Keratinocyte (primary cell): ENCODE data around the gene COPA. TPM values are rescaled to one million over a fixed set of nuclear protein-coding genes. Genes with fewer than 3 reads are reported as not detected.

ENCODE experiments used
- DNase-seq: peaks from one replicate; pipeline ENCODE4 v3.0.0-alpha.2; 2011; ENCODE audit warnings: low read depth, missing footprints, low spot score
- FAIRE-seq: peaks from 2 replicates; lab custom pipeline; 2011; peaks lifted over from hg19 to GRCh38; lab: Jason Lieb, UNC
- H2AFZ ChIP-seq: 2 replicates; pipeline ENCODE4 v1.6.0; 2012; ENCODE audit warnings: low read length, control low read depth, inconsistent platforms; ENCODE audit not compliant: control insufficient read depth
- H3K27ac ChIP-seq: 2 replicates; pipeline ENCODE4 v1.5.1; 2011; ENCODE audit warnings: low read length; ENCODE audit not compliant: control insufficient read depth, insufficient read depth
- H3K27me3 ChIP-seq: 3 replicates; pipeline ENCODE4 v1.6.0; 2011; ENCODE audit warnings: low read length; ENCODE audit not compliant: control insufficient read depth, insufficient read depth; ENCODE audit errors: extremely low read depth
- H3K36me3 ChIP-seq, 2 experiments: 2 replicates in 1 of 2; 3 replicates in 1 of 2; pipeline ENCODE4 v1.5.1; 2011; ENCODE audit warnings: low read length in 2 of 2, mild to moderate bottlenecking in 1 of 2; ENCODE audit not compliant: control insufficient read depth in 2 of 2, insufficient read depth in 2 of 2; ENCODE audit errors: extremely low read depth in 1 of 2
- H3K4me1 ChIP-seq: 3 replicates; pipeline ENCODE4 v1.5.1; 2011; ENCODE audit warnings: low read length; ENCODE audit not compliant: control insufficient read depth, insufficient read depth; ENCODE audit errors: extremely low read depth
- H3K4me2 ChIP-seq: 3 replicates; pipeline ENCODE4 v1.6.0; 2011; ENCODE audit warnings: low read depth, low read length; ENCODE audit not compliant: control insufficient read depth, insufficient read depth; ENCODE audit errors: extremely low read depth
- H3K4me3 ChIP-seq, 3 experiments: fragments of 200-600 bp in 1 of 3; sonication (generic) in 1 of 3; 2 replicates in 2 of 3; 3 replicates in 1 of 3; pipeline ENCODE4 v1.5.1; 2011 to 2016; ENCODE audit warnings: low read length in 3 of 3, mild to moderate bottlenecking in 3 of 3, control low read depth in 2 of 3, inconsistent platforms in 1 of 3, low read depth in 1 of 3, mixed read lengths in 1 of 3, mixed run types in 1 of 3, moderate library complexity in 1 of 3; ENCODE audit not compliant: control insufficient read depth in 2 of 3, insufficient read depth in 2 of 3; ENCODE audit errors: extremely low read depth in 1 of 3
- H3K79me2 ChIP-seq: 2 replicates; pipeline ENCODE4 v1.6.0; 2012; ENCODE audit warnings: low read length; ENCODE audit not compliant: control insufficient read depth, insufficient read depth
- H3K9ac ChIP-seq: 3 replicates; pipeline ENCODE4 v1.6.0; 2011; ENCODE audit warnings: low read length; ENCODE audit not compliant: control insufficient read depth, insufficient read depth; ENCODE audit errors: extremely low read depth
- H3K9me1 ChIP-seq: 3 replicates; pipeline ENCODE4 v1.6.0; 2011; ENCODE audit warnings: low read length; ENCODE audit not compliant: control insufficient read depth, insufficient read depth; ENCODE audit errors: extremely low read depth
- H3K9me3 ChIP-seq: 2 replicates; pipeline ENCODE4 v1.5.1; 2012; ENCODE audit warnings: low read depth, low read length; ENCODE audit not compliant: control insufficient read depth
- H4K20me1 ChIP-seq: 3 replicates; pipeline ENCODE4 v1.6.0; 2011; ENCODE audit warnings: low read length; ENCODE audit not compliant: control insufficient read depth, insufficient read depth; ENCODE audit errors: extremely low read depth
- CTCF ChIP-seq, 3 experiments: IDR thresholded peaks in 1 of 3; conservative IDR thresholded peaks in 1 of 3; optimal IDR thresholded peaks in 1 of 3; 2 replicates in 2 of 3; 3 replicates in 1 of 3; pipeline versions ENCODE3 to v1.5.1; 2011; ENCODE audit warnings: low read length in 3 of 3, mild to moderate bottlenecking in 3 of 3, moderate library complexity in 2 of 3, control low read depth in 1 of 3, inconsistent platforms in 1 of 3; ENCODE audit not compliant: insufficient read depth in 2 of 3; ENCODE audit errors: extremely low read depth in 1 of 3
- EZH2 ChIP-seq: IDR thresholded peaks from one replicate; pipeline ENCODE4 v1.6.1; 2012; ENCODE audit warnings: inconsistent platforms, mild to moderate bottlenecking, low read length, moderate library complexity
- dilution Hi-C: fragments of 300-500 bp; cut with MboI; formaldehyde crosslinking; loops from one replicate; pipeline ENCODE4 v1.7.0; 2020; ENCODE audit warnings: low sequenced_read_pairs; ENCODE audit not compliant: extremely low pct_ligation_motif_present
- polyA plus RNA-seq, 5 experiments: library from polyadenylated mRNA; depleted of rRNA in 3 of 5; stranded (reverse) in 3 of 5; stranded (forward) in 1 of 5; unstranded in 1 of 5; fragments of >200 nt; gene quantifications; 1 replicate in 1 of 5; 2 replicates in 3 of 5; 3 replicates in 1 of 5; pipeline versions ENCODE4 v1.2.1 to v1.2.3, GENCODE V29; 2011 to 2012; ENCODE audit warnings: missing spikeins in 2 of 5, low read depth in 1 of 5, low replicate concordance in 1 of 5

COPA gene
- polyA plus RNA-seq, 1 donor (not counting 4 experiments of a cell fraction or from before 2014, with no cell fraction given): 169 TPM

- Histone ChIP-seq H3K4me1 (peaks cover 20% of the 10 kb centered on the region), H3K9me3 (no peaks in the 10 kb centered on the region), H3K27ac (no peak overlapping the region), H2AFZ (no peak overlapping the region), H3K9me1 (no peaks in the 10 kb centered on the region), H3K36me3 (no peaks in the 10 kb centered on the region), H3K9ac (no peak overlapping the region), H4K20me1 (no peaks in the 10 kb centered on the region), H3K79me2 (no peaks in the 10 kb centered on the region), H3K4me2 (no peak overlapping the region), H3K27me3 (no peaks in the 10 kb centered on the region), H3K4me3 (no peak overlapping the region)
- TF ChIP-seq CTCF (optimal IDR thresholded peaks at IDR 0.05 in 1 of 3, IDR thresholded peaks at IDR 0.05 in 1 of 3, conservative IDR thresholded peaks at IDR 0.05 in 1 of 3; ENCODE audit: extremely low read depth in 1 of 3, insufficient read depth in 2 of 3, low read length in 3 of 3) (no peak), EZH2 (no peak)
- DNase-seq (no peak), FAIRE-seq (no peak)
- dilution Hi-C loops: no loop called here
These were observed 30.6 kb upstream of the COPA start for GRCh38 chr1:160373696-160374095.

GRCh38 chr1:160371756-160372155 lies 28.7 kb upstream of the COPA start:
- no peak overlapping the region for H3K9ac ChIP-seq
- no peaks in the 10 kb centered on the region for H3K9me1 ChIP-seq
- H3K79me2 ChIP-seq: no peaks in the 10 kb centered on the region
- no peaks in the 10 kb centered on the region for H3K9me3 ChIP-seq
- H3K27me3 ChIP-seq: no peaks in the 10 kb centered on the region
- no peaks in the 10 kb centered on the region for H4K20me1 ChIP-seq
- no peak overlapping the region for H2AFZ ChIP-seq
- TF ChIP-seq CTCF (optimal IDR thresholded peaks at IDR 0.05 in 1 of 3, IDR thresholded peaks at IDR 0.05 in 1 of 3, conservative IDR thresholded peaks at IDR 0.05 in 1 of 3; ENCODE audit: extremely low read depth in 1 of 3, insufficient read depth in 2 of 3, low read length in 3 of 3): no peak
- TF ChIP-seq EZH2: no peak
- dilution Hi-C loops: no loop called here
- FAIRE-seq (no peak), DNase-seq (no peak)
- no peak overlapping the region for H3K27ac ChIP-seq
- H3K4me3 ChIP-seq: no peak overlapping the region
- peaks cover 6% of the 10 kb centered on the region for H3K4me1 ChIP-seq
- no peaks in the 10 kb centered on the region for H3K36me3 ChIP-seq
- no peak overlapping the region for H3K4me2 ChIP-seq
